ENCODE data around the gene MYH3. TPM values are rescaled to one million over a fixed set of nuclear protein-coding genes. Genes with fewer than 3 reads are reported as not detected.
"Not testable (repeated sequence)": the region's sequence is repeated elsewhere in the genome, so short reads cannot be mapped to it uniquely, and the experiment has no call there.

Gene MYH3
- total RNA-seq: 0.41 TPM

DNA sequence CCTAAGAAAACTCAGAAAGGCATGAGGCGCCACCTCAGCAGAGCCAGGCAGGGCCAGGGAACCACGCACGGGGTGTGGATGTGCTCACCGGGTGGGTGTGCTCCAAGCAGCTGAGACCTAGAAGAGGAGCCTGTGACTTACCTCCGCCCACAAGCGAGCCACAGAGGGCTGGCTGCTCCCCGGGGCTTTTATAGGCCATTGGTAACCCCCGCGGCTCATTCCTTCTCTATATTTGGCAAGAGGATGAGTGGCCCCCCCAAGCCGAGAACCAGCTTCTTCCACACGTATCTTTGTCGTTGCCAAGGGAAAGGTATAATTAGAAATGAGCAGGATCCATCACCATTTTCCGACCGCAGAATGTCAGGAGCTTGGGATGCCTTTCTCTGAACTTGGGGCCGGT, at the start of gene MYH3:
TSS of gene MYH3 (minus strand) at position 162 of the 400 bp plus-strand sequence. CDS start 2,245 bp downstream, outside the sequence.
- DNase-seq (ENCODE audit: low spot score in 2 of 2) (no peak), FAIRE-seq (no peak)

DNA sequence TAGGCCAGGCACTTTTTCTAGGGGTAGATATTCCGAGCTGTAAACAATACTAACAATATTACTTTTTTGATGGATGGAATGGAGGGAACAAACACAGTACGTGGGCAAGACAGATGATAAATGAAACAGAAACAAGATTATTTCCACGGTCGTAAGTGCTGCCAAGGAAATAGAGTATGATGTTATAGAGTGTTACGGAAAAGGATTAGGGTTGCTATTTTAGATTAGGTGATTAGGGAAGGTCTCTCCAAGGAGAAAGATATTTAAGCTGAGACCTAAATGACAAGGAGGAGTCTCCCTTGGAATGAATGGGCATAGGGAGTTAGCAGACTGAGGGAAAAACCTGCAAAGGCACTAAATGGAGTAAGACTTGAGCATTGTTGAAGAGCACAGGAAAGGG, 48.6 kb upstream of the MYH3 start:
- FAIRE-seq (no peak), DNase-seq (ENCODE audit: low spot score in 2 of 2) (no peak)

DNA sequence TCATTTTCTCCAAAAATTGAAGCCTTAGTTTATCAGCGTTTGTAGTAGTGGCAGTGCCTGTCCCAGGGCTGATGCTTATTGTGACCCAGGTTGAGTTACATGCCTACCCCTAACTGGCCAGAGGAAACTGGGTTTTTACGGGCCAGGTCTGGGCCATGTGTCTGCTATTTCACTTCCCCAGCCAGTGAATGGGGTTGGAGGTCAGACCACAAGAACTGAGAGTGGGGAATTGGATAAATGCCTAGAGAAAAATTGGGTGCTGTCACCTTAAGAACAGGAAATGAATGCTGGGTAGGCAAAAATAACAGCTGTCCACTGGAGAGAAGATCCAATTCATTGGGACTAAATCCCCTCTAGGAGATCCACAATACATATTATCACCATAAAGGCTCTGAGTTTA, 45.5 kb upstream of the MYH3 start:
- FAIRE-seq: no peak

DNA sequence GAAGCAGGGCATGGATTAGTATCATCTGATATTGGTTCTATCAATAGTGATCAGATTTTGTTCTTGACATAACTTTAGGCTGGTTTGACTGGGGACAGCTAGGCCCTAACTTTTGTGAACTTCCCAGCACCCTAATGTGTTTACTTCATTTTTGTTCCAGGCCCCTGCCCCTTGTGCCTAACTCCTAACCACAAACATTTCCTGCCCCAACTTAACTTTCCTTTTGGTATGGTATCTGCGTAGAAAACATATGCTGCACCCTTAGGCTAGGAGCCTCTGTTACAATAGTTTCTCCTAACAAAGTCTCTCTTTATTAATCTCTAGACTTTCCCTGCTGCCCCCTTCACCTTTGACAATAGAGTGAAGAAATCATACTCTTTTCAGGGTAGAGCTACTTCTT, 42.7 kb upstream of the MYH3 start:
- FAIRE-seq (no peak), DNase-seq (ENCODE audit: low spot score in 2 of 2) (no peak)

More for the DNA sequence above, 45.5 kb upstream of the MYH3 start:
- DNase-seq (ENCODE audit: low spot score in 2 of 2): no peak

DNA sequence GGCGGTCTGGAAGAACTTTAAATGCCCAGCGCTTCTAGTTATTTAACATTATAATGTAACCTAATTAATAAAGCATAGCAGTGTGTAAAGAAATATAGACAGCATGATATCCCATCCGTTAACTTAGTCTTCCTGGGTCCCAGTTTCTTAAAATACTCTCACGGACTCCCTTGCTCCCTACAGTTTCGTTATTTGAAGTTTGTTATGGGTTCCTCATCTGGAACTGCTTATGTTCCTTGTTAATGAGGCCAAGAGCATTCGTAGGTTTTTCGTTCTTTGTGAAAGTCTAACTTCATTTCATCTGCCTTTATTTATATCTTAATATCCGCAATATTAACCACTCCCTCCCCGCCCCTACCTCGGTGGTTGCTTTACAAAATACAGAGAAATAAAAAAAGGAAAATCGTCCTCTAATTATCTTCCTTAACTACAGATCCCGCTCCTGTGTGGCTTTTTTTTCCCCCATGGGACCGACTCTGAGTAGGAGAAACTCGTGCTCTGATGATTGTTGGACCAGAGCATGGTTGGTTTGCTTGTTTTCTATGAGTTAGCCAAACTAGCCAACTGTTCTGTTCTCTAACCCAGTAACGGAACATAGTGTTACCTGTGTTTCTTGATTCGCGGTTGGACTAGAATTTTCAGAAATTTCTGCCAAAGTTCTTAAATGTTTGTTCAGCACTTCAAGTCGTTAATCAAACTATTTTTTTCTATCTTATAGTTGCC, 41.1 kb upstream of the MYH3 start:
- no peak for FAIRE-seq

DNA sequence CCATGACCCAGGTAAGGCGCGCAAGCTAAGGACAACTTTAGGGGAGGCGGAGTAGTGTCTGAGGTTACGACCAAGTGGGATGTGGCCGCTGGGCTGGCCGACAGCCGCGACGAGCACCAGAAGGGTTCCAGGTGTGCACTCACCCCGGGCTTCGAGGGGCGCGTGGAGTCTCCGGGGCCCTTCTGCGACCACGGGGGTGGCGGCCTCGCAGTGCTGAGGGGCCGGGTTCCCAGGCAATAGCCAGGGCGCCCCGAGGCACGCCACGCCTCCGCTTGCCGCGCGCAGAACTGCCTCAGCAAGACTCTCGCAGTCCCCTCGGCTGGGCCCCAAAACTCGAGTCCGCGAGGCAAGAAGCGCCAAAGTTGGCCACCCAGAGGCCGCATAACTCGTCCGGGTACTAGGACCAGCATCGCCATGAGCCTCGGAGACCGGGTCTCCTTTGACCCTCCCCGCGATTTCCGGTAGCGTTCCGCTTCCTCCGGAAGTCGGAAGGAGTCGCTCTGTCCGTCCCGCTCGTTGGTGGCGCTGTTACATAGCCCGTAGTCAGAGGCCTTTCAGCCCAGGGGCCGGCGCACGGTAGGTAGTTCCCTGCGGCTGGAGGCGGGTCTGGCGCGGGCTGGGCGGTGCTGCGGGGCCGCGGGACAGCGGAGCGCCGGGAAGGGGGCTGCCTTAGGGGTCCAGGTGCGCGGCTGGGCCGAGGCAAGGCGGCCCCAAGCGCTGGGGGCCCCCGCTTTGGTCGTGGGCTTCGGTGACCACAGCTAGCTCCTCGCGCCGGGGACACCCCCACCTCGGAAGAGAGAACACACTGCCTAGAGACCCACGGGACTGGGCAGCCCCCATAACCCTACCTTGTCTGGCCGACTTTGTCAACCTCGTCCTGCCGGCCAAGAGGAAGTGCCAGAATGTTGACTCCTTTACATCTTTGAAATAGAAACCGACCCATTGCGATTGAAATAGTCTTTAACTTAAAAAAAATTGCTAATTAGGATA, 40.3 kb upstream of the MYH3 start, which contains the start of the genes ADPRM and SCO1:
TSS of gene ADPRM (plus strand) at position 503 of the 990 bp plus-strand sequence. CDS start 7,333 bp downstream, outside the sequence.
TSS of gene SCO1 (minus strand) at position 442 of the 990 bp plus-strand sequence. CDS start at position 416, 26 bp downstream.
- no peak for FAIRE-seq
- DNase-seq (ENCODE audit: low spot score in 2 of 2): peak; percentile 92

More for the DNA sequence above, 41.1 kb upstream of the MYH3 start:
- peak; percentile 13 to 24 for DNase-seq (ENCODE audit: low spot score in 2 of 2)

DNA sequence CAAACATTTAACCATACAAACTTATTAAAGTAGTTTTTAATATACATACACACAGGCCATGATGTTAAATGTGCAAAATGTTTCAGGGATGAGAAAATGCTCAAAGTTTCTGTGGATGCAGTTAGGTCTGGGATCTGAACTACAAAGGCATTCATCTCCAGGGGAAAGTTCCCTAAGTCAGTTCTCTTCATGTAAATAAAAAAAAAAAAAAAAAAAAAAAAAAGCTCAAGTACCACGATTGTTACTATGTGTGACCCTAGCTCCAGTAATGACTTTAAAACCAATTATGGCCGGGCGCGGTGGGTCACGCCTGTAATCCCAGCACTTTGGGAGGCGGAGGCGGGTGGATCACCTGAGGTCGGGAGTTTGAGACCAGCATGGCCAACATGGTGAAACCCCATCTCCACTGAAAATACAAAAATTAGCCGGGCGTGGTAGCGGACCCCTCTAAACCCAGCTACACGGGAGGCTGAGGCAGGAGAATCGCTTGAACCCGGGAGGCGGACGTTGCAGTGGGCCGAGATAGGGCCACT, 38.8 kb upstream of the MYH3 start:
- FAIRE-seq; DNase-seq (ENCODE audit: low spot score in 2 of 2): not testable (repeated sequence)

DNA sequence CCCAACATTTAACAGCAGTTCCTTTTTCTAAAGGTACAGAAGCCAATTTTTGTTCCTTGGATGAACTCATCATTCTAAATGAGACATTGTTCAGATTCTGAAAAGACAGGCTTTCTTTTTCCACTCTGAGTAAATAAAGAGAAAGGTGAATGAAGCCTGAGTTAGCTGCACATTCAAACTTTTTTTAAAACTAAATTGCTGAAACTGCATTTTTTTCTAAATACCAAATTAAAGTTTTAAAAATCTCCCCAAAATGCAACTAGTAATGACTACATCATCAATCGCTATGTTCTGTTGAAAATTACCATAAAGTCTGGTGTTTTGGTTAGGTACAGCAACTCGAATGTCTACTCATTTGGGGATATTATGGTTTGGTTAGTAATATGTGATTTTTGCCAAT, 30.4 kb upstream of the MYH3 start:
- no peak for FAIRE-seq
- no peak for DNase-seq (ENCODE audit: low spot score in 2 of 2)

DNA sequence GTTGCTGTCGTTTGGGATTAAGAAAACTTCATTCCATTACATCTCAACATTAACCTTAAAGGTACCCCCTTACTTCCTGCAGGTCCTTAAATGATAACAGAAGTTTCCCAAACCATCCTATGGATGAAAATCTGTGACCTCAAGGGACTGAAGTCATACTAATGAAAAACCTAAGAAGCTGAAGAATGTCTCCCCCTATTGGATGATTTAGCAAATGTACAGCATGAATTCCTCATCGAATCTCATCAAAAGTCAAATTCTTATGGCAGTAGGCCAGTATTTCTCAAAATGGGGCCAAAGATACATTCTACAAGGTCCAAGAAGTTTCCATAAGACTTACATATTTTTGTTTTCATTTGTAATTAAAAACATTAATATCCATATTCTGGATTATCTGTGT, 26.7 kb upstream of the MYH3 start:
- no peak for DNase-seq (ENCODE audit: low spot score in 2 of 2)
- FAIRE-seq: no peak

DNA sequence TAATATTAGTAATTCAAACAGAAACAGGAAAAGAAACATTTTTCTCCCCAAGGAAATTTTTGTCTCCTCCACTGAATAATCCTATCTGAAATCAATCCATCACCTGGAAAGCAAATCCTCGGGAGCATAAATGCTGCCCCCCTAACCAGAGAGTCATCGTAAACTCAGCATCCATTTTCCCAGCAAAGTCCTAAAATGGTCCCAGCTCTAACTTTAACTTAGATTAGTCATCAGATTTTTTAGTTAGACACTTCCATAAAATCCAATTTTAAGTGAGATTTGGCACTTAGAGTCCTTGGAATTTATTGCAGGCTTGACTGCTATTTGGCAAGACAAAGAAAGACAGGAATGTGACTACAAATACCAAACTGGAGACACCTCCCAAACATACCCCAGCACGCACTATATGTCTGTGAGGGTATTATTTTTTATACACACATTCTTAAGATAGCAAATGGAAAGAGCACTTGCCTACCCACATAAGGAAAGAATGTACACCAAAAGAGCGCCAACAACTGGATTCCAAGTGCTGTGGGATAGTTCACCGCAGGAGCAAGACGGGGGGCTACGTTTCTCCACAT, 24.8 kb upstream of the MYH3 start:
- FAIRE-seq: no peak
- no peak for DNase-seq (ENCODE audit: low spot score in 2 of 2)

DNA sequence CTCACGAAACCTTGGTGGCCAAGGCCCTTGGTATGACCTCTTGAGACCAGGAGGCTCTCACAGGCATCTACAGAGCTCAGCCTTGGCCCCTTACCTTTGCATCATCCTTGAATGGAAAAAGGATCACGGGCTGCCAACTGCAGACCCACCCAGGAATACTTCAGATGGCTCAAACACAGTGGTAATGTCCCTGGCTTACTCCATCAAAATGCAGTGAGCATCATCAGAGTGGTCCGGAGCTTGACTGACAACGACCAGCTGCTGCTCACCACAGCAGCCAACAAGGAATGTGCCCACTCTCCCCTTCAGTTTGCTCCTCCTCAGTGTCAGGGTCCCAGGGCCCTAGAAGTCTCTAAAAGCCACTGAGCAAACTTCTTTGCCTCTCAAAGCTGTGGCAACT, 17.6 kb upstream of the MYH3 start:
- DNase-seq (ENCODE audit: low spot score in 2 of 2) (no peak), FAIRE-seq (no peak)

DNA sequence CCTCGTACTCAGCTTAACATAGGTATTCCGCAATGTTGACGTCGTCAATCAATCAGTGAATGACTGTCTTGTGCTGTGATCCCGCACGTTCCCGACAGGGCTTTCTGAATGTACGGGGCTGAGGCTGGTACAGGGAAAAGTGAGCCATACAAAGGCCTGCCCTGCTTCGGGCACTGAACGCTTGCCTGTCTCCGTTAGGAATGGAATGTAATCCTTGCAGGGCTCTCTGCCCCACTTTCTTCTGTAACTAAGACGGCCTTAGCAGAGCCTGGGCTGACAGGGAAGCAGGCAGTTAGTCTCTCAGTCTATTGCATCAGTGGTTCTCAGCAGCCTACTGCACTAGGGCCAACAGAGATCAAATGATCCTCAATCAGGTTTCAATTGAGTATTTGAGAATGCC, 16.2 kb upstream of the MYH3 start:
- DNase-seq (ENCODE audit: low spot score in 2 of 2) (no peak), FAIRE-seq (no peak)

DNA sequence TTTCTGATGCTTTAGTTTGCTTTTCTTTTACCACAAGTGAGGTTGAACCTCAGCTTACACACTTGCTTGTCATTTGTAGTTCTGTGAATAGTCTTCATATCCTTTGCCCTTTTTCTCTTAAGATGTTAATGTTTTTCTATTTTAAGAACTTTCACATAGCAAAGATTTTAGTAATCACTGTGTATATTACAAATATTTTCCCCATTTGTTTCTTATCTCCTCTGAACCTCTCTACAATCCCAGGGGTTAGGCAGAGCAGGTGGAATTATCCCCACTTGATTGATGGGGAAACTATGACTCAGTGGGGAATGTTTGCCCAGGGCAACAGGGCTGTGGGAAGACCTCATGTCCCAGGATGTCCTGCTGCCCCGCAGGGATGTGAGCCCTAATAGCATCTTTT, 11.7 kb upstream of the MYH3 start:
- DNase-seq (ENCODE audit: low spot score in 2 of 2) (no peak), FAIRE-seq (no peak)

DNA sequence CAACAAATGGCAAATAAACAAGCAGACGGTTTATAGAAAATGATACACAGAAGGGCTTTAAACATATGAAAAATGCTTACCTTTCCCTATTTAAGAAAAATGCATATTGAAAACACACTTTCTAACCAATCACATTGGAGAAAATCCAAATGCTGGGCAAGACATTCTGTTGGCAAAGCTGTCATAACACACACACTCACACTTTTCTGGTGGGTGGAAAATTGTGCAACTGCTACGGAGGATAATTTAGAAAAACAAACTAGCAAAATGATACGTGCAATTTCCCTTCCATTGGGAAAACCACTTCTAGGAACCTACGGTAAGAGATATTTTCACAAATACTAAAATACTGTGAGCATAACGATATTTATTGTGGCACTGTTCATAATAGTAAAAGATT, 9.8 kb upstream of the MYH3 start:
- FAIRE-seq (no peak), DNase-seq (ENCODE audit: low spot score in 2 of 2) (no peak)

DNA sequence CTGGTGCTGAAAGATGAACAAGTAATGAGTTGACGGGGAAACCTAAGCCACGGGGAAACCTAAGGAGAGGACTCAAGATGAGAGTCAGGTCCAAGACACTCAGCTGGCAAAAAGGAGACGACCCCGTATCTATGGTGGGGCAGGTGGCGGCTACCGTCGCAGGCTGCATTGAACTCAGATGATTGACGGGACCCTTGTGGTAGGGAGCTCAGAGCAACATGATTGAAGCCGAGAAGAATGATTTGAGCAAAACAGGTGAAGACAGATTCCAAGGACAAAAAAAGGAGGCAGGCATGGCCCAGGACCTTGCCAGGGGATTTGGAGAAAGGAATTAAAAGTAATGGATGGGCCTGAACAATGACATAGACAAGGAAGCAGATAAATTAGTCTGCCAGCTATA, 7.5 kb upstream of the MYH3 start:
- no peak for DNase-seq (ENCODE audit: low spot score in 2 of 2)
- FAIRE-seq: no peak

DNA sequence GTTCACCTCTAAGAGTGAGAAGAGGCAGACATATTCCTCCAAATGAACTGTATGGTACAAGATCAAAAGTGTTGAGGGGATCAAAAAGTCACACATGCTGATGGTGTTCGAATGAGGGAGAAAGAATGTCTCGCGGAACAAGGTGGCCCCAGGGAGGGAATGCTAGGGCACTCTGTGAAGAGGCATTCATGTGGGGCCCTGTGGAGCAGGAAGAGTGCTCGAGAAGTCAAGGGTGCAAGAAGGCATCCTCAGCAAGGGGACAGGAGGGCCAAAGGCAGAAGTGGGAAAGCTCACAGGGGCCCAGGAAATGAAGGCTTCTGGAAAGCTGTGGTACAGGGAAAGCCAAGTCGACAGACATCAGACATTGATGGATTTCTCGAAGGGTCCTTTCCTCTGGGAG, 6.1 kb upstream of the MYH3 start:
- no peak for DNase-seq (ENCODE audit: low spot score in 2 of 2)
- no peak for FAIRE-seq

DNA sequence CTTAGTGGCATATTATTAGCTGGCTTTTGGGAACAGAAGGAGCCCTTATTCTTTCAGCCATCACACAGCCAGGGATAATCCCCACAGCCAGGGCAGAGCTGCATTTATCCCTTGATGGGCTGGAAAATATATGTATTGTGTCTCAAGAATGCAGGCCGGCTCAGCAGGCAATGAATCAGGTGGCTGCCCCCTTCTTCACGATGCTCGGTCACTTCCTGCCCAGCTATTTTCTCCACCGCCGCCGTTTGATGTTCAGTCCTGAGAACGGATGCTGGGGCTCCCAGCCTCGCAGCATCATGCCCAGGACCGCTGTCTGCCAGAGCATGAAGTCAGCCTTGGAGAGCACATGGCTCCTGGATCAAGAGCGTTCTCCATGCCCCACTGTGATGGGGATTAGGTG, 4.3 kb upstream of the MYH3 start:
- DNase-seq (ENCODE audit: low spot score in 2 of 2): no peak
- FAIRE-seq: no peak

DNA sequence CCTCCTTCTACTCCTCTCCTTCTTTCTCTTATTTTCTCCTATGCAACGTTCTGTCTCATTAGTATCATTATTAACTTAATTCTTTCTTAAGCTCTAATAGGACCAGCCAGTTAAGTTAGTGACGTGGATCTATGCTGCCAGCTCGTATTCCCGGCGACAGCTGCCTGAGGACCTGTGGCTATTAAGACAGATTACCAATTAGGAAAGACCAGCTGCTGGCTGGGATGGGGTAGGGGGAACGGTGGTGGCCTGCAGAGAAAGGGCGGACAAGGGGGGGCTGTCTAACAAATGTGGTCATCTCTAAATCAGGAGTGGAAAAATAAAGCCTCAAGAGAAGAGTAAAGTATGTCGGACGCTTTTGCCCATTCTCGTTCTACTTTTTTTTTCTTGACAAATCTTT, 770 bp upstream of the MYH3 start:
- no peak for DNase-seq (ENCODE audit: low spot score in 2 of 2)
- FAIRE-seq: no peak

DNA sequence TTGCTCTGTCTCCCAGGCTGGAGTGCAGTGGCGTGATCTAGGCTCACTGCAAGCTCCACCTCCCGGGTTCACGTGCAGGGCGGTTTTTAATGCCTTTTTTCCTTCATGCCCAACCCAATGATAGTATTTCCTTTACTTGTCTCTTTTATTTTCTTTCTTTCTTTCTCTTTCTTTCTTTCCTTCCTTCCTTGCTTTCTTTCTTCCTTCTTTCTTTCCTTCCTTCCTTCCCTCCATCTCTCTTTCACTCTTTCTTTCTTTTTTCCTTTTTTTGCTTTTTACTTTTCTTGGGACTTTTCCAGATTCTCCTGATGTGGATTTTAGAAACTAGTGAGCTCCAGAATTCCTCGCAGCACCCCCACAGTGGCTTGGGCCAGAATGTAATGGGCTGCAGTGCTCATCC, 3.1 kb downstream of the MYH3 start:
- FAIRE-seq: no peak
- DNase-seq (ENCODE audit: low spot score in 2 of 2): no peak

DNA sequence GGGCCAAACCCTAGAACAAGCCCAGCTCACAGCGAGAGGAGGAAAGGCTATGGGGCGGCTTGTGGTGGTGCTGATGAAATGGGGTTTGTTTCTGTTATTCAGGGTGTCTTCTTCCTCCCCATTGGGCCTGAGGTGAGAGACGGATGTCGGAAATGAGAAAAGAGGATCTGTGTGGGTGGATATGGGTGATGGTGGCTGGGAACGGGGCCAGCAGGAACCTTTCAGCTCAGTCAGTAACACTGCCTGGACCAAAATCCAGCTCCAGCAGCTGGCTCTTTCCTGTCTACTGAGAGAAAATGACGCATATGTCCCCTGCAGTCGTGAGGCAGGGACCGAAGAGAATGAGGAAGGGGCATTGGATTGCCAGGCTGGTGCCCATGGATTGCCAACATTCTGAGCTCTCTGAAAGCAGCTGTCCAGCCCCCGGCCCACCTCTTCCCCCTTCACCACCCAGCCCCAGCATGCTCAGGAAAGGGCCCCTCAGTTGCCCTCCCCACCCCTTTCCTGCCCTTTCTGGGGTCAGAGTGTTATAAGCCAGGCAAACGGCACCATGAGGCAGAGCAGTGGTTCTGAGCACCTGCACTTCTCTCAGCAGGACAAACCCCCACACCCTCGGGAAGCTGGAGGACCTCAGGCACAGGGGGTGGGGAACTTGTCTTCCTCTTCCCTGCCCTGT, 4.0 kb downstream of the MYH3 start:
- no peak for FAIRE-seq
- peak in 1 of 2 donors; percentile 19 for DNase-seq (ENCODE audit: low spot score in 2 of 2)
